GM12875 (cell line): ENCODE measurements around the gene MORF4L1.
"Not testable (repeated sequence)": the region's sequence is repeated elsewhere in the genome, so short reads cannot be mapped to it uniquely, and the experiment has no call there.

Experiments
- H3K4me3 ChIP-seq: one replicate; pipeline ENCODE4 v1.5.1; 2011; ENCODE audit warnings: low read depth, low read length, control low read depth
- TF ChIP-seq, protein P1 (sequence below): IDR thresholded peaks from 2 replicates; pipeline ENCODE4 v1.5.1; 2011; ENCODE audit warnings: low read depth, mild to moderate bottlenecking, control low read depth, inconsistent platforms, low read length, moderate library complexity, borderline replicate concordance; ENCODE audit not compliant: insufficient read depth

The MORF4L1 gene

GRCh38 chr15:78866803-78867202 lies 5.9 kb upstream of the MORF4L1 start:
- no peak overlapping the region for H3K4me3 ChIP-seq
- TF ChIP-seq, protein P1, sequence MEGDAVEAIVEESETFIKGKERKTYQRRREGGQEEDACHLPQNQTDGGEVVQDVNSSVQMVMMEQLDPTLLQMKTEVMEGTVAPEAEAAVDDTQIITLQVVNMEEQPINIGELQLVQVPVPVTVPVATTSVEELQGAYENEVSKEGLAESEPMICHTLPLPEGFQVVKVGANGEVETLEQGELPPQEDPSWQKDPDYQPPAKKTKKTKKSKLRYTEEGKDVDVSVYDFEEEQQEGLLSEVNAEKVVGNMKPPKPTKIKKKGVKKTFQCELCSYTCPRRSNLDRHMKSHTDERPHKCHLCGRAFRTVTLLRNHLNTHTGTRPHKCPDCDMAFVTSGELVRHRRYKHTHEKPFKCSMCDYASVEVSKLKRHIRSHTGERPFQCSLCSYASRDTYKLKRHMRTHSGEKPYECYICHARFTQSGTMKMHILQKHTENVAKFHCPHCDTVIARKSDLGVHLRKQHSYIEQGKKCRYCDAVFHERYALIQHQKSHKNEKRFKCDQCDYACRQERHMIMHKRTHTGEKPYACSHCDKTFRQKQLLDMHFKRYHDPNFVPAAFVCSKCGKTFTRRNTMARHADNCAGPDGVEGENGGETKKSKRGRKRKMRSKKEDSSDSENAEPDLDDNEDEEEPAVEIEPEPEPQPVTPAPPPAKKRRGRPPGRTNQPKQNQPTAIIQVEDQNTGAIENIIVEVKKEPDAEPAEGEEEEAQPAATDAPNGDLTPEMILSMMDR, result no peak

DNA sequence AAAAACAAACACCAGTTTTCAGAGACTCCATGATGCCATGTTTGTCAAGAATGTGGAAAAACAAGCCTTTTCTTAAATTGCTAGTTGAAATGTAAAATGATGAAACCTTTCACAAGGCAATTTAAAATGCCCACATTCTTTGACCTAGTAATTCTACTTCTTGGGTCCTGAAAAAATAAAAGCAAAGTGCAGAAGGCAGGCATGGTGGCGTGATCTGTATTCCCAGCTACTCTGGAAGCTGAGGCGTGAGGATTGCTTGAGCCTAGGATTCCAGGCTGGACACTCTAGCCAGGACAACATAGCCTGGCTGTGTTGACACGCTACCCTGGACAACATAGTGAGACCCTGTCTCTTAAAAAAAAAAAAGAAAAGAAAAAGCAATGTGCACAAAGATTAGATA lies 4.3 kb upstream of the MORF4L1 start:
- TF ChIP-seq, protein P1, result no peak
- no peak overlapping the region for H3K4me3 ChIP-seq

DNA sequence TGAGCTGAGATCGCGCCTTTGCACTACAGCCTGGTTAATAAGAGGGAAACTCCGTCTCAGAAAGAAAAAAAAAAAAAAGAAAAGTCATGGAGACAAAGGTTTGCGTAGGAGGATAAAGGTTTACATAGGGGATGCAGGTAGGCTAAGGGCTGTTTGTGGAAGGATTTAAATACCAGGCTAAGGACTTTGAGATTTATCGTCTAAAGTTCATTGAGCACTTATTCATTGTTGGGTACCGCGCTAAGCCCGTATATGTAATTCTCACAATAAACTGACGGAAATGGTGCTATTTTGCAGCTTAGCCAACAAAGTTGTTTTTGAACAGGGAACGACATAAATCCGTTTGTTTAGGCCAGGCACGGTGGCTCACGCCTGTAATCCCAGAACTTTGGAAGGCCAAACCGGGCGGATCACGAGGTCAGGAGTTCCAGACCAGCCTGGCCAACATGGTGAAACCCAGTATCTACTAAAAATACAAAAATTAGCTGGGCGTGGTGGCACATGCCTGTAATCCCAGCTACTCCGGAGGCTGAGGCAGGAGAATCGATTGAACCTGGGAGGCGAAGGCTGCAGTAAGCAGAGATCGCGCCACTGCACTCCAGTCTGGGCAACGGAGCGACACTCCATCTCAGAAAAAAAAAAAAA lies 1.1 kb upstream of the MORF4L1 start:
- H3K4me3 ChIP-seq, result not testable (repeated sequence)

DNA sequence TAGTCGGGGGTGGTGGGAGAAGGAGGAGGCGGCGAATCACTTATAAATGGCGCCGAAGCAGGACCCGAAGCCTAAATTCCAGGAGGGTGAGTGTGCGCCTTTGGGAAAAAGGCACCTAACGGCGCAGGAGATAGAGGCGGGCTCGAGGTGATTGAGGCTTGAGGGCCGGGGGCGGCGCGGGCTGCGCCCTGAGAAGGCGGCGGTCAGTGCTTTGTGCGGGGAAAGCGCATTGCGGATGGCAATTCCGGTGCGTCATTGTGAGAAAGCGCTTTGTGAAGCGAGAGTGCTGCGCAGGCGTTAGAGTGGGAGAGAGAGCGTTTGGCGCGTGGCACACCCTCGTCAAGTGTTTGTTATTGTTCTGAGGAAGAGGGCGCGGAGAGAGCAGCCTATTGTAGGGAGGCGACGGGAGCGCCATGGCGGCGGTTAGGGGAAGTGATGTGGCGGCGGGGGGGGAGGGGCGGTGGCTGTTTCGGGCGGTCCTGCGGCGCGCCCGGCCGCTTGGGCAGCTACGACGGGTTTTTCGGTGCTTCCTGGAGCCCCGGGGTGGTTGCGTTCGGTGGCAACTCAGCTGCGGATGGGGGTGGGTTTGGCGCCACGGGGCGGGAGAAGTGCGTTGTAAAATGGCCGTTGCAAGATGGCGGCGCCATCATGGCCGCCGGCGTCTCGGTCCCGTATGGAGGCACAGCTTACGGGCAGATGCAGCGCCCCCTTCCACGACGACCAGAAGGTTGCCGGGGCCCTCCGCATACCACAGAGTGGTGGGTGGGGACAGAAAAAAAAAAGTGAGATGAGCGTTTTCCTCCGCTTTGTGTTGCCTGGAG lies 492 bp downstream of the MORF4L1 start:
- H3K4me3 ChIP-seq, result peak overlapping the region; percentile 99
- TF ChIP-seq, protein P1, result peak; percentile 57

DNA sequence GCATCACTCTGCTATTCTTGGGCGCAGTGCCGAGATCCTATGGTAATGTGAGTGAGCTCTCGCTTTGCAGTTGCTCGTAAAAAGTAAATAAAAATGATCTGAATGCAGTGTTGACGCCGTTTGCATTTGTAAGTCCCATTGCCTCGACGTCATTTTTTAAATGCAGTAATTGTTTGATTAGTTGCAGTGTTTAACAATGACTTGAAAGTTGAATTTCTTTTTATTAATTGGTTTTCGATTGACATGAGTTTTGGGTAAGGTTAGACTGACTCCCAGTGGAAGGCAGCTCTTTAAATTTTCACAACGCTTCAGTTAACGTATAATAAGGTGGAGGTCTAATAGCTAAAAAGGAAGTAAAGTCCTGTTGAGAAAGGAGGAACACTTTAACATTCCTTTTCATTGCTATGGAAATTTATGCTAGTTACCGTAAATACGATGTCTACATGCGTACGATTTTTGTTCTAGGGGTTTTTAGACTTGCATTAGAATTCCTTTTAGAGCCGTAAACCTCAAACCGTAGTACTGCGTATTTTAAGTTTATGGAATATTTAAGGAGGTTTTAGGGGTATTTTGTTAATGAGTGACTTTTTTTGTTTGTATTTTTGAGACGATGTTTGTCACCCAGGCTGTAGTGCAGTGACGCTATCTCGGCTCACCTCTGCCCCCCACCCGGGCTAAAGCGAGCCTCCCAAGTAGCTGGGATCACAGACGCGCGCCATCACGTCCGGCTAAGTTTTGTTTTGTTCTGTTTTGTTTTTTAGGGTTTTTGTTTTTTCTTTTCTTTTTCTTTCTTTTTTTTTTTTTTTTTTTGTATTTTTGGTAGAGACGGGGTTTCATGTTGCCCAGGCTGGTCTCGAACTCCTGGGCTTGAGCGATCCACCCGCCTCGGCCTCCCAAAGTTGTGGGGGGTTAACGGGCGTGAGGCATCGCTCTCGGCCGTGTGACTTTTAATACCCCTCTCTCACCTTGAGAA lies 1.4 kb downstream of the MORF4L1 start:
- peak overlapping the region; percentile 99 for H3K4me3 ChIP-seq
- TF ChIP-seq, protein P1, result no peak

GRCh38 chr15:78875107-78875914 lies 2.6 kb downstream of the MORF4L1 start:
- no peak overlapping the region for H3K4me3 ChIP-seq
- TF ChIP-seq, protein P1, result no peak

- H3K4me3 ChIP-seq, result not testable (repeated sequence)
These were observed 4.3 kb downstream of the MORF4L1 start for GRCh38 chr15:78876954-78877353.
